Epidermal melanocyte (primary cell): ENCODE results near the gene LKAAEAR1.
A peak's percentile ranks its signal among the peaks of the same experiment; 100 is the strongest.

Experiments
- DNase-seq: peaks from one replicate; pipeline ENCODE4 v3.0.0; 2011; ENCODE audit warnings: low spot score; ENCODE audit not compliant: insufficient read length

LKAAEAR1 gene

DNA sequence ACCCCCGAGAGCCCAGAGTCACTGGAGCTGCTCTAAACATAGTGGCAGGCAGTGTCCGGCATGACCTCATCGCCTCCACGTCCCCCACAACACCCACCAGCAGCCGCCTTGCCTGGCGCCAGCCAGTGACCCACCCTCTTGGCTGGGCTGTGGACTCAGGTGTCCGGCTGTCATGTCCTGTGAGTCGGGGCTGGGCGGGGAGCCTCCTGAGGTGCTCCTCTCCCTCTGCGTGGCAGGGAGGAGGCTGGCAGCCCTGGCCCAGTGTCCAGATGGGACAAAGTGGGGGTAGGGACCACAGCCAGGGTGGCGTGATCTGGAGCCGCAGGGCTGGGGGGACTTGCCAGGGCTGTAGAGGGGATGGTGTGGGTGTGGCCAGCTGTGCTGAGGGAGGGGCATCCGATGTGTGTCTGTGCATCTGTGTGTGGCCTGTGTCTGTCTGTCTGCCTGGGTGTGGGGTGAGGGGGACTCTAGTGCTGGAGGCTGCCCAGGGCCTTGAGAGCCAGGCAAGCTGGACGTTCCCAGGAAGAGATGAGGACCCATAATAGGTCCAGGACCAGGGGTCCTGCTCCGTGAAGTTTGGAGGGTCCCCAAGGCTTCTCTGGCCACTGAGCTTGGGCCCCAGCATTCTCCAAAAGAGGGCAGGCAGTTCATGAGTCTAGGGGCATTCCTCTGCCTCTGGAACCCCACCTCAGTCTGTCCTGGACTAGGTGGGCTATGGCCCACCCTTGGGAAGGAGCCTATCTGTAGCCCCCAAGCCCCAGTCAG is 32.5 kb downstream of the LKAAEAR1 start:
- no peak for DNase-seq

DNA sequence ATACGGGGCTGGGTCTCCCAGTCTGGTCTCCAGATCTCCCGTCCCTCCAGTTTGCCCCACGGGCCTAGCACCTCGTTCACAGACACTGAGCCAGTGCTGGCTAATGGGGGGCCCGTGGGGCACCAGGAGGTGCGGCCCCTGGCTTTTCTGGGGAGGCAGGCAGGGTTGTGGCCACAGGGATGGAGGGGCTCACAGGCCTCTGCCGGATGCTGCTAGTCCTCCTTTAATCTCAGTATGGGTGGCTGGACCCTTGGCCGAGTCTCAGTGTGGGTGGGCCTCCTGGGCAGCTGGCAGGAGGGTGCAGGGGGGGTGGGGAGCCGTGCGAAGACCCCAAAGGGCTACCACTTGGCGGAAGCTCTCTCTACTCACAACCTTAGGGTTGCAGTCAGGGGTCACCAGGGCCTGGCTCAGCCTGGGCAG is 33.2 kb downstream of the LKAAEAR1 start:
- DNase-seq = no peak

DNA sequence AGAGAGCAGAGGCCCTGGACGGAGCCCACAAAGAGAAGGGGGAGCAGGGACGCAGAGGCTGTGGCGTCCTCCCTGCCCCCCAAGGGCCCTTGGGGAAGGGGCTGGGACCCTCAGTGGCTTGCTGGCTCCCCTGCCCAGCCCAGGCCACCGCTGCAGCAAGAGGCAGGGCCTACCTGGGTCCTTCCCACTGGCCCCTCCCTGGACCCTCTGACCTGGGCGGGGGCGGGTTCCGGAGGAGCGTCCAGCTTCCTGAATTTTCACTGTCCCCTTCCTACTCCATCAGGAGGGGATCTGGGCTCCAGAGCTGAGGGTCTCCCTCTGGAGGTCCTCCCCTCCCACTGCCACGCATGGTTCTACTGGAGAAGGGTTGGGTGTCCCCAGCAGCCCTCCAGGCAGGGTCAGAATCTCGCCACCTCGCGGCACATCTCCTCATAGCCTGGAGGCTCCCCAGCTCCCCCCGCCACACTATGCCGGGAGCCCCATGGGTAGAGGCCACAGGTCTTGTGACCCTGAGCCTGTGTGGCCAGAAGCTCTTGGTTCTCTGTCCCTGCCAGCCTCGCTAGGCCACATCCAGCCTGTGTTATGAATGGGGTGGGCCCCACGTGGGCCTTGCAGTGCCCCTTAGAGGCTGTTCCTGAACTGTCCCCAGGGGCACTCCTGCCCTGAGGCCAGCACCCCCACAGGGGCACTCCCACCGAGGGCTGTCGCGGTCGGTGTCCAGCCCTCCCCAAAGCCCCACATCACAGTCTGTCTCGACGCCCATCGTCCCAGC is 33.8 kb downstream of the LKAAEAR1 start:
- DNase-seq = no peak

DNA sequence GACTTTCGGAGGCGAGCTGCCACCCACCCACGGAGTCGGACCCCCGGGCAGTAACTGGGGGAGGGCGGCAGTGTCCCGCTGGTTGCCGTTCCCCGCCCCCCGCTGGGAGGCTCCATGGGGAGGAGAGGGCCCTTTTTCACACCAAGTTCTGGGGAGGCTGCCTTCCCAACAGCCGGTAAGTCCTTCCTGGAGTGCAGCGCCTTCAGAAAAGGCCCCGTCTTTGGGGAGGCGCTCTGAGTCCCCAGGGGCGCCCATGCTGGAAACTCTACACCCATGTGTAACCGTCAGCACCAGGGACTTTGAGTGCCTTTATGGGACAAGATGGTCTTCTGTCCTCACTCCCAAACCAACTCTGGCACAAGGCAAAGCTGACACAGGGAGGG is 34.3 kb downstream of the LKAAEAR1 start:
- DNase-seq = no peak

DNA sequence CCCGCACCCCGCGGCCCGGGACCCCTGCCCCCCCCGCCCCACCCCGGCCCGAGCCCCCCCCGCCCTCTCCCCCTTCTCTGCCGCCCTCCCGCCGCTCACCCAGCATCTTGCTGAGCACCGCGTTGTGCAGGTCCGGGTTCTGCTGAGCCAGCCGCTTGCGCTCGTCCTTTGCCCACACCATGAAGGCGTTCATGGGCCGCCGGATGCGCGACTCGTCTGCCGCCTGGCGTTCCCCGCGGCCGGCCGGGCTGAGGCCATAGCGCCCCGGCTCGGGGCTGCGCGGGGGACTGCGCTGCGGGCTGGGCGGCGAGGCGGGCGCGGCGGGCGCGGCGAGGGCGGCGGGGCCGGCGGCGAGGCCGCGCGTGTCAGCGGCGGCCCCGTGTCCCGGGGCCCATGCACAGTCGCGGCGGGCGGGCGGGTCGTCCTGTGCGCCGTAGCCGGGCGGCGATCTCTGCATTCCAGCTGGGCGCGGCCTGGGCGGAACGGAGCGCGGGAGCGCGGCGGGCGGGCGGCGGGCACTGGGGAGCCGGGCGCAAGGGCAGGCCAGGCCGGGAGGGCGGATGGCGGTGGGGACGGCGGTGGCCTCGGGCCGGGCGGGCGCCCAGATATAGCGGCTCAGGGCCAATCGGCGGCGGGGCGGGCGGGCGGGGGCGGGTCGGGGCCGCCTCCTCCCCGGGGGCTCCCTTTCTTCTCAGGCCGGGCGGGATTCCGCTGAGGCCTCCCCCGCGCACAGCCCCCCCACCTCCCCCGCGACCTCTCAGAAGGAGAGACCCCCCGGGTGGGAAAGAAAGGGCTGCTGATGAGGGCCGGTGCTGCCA is 34.9 kb downstream of the LKAAEAR1 start, which contains the start of gene SOX18:
TSS of gene SOX18 (minus strand) at position 580 of the 818 bp plus-strand sequence. CDS start at position 457, 123 bp downstream.
- no peak for DNase-seq

DNA sequence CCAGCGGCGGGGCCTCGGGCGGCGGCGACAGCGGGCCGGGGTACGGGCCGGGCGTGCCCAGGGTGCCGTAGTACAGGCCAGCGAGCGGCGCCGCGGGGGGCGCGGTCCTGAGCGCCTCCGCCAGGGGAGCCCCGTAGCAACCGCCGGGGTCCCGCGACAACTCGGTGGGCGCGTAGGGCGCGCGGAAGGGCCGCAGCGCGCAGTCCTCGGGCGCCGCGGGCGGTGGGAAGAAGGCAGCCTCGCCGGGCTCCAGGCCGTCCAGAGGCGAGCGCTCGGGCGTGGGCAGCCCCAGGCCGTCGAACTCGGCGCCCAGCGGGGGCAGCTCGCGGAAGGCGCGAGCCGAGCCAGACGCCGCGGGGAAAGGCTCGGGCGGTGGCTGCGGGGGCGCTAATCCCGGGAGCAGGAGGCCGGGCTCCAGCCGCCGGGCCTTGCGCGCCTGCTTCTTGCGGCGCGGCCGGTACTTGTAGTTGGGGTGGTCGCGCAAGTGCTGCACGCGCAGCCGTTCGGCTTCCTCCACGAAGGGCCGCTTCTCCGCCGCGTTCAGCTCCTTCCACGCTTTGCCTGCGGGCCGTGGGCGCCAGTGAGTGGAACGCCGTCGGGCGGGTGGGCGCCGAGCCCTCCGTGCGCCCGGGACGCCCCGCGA is 35.7 kb downstream of the LKAAEAR1 start:
- no peak for DNase-seq

DNA sequence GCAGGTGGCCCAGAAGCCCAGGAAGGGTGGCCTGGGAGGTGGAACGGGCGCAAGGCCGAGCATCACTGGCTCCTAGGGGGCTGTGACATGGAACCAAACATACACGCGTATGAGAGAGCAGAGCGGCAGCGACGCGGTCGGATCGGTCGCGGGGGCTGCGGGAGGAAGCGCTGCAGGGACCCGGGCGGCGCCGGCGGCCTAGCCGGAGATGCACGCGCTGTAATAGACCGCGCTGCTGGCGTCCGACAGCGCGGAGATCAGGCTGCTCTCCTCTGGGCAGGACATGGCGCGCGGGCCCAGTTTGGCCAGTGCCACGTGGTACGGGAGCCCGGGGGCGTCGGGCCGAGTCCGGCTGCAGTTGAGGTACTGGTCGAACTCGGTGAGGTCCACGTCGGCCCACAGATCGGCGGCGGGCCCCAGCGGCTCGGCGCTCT is 36.2 kb downstream of the LKAAEAR1 start:
- no peak for DNase-seq

DNA sequence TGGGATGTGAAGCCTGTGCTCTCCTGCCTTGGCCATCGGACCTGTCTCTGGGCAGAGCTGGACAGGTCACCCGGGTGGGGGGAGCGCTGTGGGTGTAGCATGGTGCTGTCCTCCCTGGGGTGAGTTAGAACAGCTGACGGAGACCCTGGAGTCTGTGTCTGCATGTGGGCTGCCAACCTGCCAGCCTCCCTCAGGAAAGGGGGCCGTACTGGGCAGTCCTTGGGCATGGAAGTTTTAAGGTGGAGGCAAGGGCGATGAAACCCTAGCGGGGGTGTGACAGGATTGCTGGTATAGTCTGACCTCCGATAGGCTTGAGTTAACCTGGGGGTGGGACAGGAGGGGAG is 37.2 kb downstream of the LKAAEAR1 start:
- DNase-seq = no peak

DNA sequence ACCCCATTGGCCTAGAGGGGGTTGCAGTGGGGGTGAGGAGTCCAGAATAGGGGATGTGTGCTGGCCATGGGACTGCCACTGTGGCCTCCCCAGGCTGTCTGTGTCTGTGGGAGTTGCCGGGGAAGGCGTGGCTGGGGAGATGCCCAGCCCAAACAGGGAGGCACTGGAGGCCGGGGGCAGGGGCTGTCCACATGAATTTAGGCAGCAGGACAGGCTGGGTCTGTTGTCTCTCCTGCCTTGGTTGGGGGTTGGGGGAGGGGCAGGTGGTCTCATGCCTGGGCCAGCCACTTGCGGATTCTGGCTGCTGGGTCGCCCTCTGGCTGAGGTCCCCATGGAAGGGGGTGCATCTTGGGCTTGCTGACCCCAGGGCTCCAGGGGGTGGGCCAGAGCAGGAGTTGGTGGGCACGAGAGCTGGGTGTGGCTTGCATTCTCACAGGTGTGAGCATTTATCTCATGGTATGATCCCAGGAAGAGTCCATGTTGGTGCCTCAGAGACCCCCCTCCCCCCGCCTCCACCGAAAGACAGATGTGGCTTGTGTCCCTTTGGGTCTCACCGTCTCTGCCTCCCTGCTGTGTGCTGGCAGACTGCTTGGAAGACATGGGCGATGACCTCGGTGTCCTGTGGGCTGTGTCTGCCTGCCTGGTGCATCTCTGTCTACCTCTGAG is 38.7 kb downstream of the LKAAEAR1 start:
- DNase-seq = no peak

DNA sequence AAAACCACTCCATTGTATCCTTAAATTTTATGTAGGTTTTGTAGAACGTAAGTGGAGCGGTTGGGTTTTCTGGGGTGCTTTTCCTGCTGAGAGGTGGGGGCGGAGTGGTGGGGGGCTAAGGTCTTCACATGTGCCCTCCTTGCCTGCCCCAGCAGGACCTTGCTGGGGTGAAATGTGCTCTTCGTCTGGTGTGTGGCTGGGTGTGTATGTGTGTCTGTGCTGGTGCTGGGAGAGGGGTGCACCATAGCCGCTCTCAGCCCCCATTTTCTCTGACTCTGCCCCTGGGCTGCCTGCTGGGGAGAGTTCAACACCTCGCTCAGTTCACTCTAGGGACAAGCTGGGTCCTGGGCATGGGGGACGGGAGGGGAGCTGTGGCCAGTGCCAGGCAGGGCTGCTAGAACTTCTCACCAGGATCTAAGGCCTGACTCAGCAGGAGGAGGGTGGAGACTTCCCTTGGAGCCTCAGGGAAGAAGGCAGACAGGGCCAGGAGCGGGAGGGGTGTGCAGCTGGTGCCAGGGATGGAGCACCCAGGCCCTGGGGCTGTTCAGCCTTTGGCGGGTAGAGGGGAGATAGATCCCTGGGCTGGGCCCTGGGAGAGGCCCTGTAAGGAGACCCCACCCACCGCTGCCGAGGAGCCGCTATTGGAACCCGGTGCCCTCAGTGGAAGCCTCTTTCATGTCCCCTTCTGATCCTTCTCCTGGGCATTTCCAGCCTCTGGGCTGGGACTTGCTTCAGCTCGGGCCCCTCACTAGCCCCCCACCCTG is 39.5 kb downstream of the LKAAEAR1 start:
- DNase-seq = peak; percentile 83

DNA sequence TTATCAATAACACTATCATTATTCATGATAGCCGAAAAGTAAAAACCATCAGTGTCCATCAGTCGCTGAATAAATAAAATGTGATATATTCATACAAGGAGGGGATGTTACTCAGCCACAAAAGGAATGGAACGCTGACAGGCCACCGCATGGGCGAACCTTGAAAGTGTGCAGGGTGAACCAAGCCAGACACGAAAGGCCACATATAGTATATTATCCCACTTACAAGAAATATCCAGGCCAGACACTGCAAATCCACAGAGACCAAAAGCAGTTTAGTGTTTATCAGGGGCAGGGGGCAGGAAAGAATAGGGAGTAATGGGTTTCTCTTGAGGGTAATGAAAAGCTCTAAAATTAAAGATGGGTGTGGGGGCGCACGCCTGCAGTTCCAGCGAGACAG is 40.4 kb downstream of the LKAAEAR1 start:
- no peak for DNase-seq

DNA sequence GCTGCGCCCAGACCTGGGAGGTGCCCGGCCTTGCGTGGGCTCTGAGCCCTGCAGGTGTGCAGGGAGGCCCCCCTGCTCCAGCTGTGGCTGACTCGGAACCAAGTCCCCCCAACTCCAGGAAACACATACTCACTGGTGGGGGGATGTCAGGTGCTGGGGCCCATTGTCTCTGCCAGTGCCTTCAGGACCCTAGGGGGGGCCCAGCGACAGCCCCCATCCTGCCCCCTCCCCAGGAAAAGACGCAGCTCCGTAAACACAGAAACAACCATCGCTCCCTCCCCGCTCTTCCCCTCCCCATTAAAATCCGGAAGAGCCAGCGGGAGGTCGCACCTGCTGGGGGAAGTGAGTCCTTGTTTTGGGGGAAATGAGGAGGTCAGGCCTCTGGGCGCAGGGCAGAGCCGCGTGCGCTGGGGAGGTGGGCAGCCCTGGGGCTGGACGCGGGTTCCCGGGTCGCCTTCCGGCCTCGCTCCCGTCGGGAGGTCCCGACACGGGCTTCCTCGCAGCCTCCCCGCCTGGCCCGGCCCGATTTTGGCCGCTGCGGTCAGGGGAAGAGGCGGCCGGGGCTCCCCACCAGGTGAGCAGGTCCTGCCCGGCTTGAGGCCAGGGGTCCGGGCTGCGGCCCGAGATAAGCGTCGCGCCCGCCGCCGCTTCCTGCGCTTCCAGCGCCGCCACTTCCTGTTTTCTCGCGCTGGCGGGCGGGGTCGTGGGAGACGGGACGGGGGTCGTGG is 42.0 kb downstream of the LKAAEAR1 start:
- no peak for DNase-seq

DNA sequence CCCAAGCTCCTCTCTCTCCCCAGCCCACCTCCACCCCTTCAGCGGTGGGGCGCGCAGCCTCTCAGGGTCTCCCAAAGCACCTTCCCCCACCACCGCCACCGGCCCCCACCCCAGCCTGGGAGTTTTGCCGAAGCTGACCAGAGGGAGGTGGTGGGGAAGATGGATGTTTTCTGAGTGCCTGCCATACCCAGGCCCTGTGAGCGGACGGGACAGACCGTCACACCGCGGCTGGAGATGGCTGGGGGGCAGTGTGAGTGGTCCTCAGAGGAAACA is 42.5 kb downstream of the LKAAEAR1 start:
- no peak for DNase-seq

DNA sequence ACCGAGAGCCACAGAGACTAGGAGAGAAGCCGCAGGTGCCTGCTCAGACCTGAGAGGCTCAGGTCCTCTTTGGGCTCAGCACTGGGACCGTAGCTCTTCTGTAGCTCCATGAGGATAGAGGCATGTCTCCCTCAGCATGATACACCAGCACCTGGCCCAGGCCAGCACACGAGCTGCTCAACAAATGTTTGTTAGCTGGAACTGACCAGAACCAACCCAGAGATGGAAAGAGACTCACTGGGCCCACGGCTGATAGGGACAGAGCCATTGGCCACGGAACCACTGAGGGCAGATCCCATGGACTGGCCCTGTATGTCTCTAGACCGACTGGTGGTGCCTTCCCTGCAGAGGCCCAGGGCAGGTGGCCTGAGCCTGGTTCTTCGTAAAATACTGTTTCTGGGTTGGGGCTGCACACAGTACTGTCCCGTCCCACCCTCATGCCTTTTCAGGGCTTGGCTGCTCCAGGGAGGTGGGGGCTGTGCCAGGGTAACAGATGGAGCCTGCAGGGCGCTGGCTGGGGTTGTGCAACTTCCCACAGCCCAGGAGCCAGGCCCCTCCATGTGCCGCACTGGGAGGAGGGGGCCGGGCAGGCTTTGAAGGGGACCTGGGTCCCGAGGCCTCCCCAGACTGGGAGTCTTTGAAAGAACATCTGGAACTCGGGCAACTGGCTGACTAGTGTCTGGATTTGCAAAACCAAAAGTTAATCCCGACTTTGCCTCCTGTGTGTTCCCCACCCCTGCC is 43.0 kb downstream of the LKAAEAR1 start:
- DNase-seq = no peak

DNA sequence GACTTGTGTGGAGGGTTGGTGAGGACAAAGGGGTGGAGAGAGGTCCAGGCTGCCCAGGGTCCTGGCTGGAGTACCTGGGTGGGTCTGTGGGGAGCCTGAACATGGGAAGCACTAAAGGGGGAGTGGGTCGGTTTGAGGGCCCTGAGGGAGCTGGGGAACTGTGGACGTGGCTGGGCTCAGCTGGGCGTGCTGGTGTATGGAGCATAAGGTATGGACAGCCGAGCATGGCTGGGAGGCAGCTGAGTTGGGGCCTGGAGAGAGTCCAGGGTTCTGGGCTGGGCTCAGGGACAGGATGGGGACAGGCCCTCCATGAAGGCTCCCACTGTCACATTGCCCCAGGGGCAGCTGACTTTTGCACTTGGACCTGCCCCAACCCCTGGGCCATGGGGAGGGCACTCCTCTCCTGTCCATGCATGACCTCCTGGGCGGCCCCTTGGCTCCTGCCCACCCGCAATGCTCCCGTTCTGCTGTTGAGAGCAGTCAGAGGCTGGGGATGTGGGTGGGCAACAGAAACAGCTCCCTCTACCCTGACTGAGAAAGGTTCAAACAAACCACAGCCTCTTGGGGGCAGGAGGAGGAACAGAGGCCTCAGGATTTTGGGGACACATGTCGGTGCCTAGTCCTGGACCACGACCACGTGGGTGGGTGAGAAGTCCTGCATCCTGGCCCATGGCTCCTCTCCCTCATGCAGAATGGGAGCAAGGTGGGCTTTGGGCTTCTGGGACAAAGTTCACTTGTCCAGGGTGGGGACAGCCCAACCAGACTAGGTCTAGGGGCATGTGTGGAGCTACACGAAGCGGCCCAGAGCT is 43.8 kb downstream of the LKAAEAR1 start:
- no peak for DNase-seq

DNA sequence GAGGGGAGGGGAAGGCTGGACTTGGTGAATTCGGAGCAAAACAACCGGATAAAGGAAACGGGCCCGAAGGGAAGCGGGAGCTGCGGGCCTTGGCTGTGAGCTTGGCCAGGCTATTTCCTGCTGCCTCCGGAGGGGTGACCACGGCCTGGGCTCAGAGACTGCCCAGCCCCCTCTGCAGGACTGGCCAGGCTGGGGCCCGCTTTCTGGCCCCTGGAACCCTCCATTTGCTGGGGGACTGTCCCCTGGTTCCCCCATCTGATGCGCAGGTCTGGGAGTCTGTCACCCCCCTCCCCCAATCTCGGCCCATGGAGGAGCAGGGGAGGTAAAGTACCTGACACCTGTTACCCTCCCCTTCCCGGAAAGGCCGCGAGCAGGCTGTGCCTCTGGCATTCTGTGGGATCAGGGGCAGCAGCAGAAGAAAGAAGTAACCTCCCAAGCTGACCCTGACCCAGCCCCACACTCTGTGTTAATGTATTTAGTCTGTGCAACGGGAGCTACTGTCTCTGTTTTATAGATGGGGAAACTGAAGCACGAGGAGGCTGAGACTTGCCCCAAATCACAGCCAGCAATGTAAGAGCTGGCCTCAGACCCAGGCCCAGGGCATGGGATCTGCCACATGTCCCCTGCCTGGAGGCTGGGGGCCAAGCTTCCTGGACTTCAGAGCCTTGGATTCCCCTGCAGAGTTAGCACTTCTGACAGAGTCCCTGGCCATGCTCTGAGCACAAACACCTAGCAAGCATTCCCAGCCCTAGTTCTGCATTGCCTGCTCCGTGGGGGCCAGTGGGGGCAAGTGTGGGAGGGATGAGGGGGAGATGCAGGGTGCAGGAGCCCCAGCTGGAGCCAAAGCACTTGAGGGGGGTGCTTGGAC is 44.7 kb downstream of the LKAAEAR1 start:
- no peak for DNase-seq
